NCI-H82 treated with DMSO at 0.1 percent for 48 hours (cell line): ENCODE data around the gene SEMA3G.

Source experiments
- DNase-seq: peaks from one replicate; lab custom pipeline; 2025; ENCODE audit not compliant: unreplicated experiment; lab: John Stamatoyannopoulos, UW

Gene SEMA3G

DNA sequence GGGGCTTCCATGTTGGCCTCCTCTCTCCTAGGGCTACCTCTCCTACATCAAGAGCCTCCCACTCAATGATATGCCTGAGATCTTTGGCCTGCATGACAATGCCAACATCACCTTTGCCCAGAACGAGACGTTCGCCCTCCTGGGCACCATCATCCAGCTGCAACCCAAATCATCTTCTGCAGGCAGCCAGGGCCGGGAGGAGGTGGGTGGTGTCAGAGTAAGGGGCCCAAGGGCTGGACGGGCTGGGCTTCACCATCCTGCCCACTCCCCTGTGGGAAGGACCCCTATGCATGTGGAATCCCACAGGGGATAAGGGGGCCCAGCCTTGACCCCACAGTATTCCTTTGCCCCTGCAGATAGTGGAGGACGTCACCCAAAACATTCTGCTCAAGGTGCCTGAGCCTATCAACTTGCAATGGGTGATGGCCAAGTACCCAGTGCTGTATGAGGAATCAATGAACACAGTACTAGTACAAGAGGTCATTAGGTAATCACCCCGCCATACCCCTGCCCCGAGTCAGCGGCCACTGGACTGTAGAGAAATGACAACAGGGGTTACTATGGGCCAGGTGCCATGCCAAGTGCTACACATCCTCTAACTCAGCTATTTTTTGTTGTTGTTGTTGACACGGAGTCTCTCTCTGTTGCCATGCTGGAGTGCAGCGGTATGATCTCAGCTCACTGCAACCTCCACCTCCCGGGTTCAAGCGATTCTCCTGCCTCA, 47.1 kb downstream of the SEMA3G start:
- no peak for DNase-seq

DNA sequence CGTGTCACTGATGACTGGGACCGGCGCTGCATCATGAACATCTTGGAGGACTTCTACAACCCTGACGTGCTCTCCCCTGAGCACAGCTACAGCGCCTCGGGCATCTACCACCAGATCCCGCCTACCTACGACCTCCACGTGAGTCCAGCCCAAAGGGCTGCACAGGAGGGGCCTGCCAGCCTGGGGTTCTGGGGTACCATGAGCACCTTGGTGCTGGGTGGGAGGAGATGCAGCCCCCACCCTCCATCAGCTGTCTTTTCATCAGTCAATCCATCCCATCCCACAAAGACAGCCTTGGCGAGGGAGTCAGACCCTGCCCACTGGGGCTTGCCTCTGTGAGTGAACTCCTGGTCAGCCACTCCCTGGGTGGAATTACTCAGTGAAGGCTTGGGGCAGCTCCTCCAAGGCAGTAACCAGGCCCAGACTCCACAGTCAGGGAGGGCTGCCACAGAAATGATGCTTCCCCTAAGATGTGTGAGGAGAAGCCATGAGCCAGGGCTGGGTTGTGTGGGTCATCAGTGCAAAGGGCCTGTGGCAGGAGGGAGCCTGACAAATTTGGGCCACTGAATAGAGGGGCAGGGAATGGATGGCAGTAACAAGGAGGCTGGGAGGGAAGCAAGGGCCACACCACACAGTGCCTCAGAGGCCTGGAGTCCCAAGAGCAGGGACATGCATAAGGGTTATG, 47.9 kb downstream of the SEMA3G start:
- no peak for DNase-seq

DNA sequence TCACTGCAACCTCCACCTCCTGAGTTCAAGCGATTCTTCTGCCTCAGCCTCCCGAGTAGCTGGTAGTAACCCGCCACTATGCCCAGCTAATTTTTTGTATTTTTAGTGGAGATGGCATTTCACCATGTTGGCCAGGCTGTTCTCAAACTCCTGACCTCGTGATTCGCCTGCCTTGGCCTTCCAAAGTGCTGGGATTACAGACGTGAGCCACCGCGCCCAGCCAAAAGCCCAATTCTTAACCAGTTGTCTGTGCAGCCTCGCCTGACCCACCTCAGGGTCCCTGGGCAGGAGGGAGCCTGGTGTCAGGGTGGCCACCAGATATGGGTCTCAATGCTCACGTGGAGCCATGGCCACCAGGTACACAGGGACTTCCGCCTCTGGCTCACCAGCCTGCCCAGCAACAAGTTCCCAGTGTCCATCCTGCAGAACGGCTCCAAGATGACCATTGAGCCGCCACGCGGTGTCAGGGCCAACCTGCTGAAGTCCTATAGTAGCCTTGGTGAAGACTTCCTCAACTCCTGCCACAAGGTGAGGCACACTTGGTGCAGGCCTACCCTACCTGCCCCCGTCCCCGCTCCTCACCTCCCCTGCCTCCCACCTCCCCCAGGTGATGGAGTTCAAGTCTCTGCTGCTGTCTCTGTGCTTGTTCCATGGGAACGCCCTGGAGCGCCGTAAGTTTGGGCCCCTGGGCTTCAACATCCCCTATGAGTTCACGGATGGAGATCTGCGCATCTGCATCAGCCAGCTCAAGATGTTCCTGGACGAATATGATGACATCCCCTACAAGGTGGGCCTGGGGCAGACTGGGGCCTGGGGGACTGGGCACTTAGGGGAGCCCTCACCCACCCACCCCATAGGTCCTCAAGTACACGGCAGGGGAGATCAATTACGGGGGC, 48.6 kb downstream of the SEMA3G start:
- DNase-seq = no peak

DNA sequence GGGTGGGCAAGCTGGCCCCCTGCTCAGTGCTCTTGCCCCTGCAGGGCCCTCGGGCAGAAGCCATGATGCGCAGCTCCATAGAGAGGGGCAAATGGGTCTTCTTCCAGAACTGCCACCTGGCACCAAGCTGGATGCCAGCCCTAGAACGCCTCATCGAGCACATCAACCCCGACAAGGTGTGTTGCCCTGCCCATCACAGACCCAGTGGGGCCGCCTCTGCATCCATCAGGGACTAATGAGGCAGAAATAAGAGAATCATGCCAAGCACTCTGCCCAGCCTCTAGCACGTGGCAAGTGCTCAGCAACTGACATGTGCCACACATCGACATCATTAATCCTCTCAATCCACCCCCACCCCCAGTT, 49.4 kb downstream of the SEMA3G start:
- no peak for DNase-seq

DNA sequence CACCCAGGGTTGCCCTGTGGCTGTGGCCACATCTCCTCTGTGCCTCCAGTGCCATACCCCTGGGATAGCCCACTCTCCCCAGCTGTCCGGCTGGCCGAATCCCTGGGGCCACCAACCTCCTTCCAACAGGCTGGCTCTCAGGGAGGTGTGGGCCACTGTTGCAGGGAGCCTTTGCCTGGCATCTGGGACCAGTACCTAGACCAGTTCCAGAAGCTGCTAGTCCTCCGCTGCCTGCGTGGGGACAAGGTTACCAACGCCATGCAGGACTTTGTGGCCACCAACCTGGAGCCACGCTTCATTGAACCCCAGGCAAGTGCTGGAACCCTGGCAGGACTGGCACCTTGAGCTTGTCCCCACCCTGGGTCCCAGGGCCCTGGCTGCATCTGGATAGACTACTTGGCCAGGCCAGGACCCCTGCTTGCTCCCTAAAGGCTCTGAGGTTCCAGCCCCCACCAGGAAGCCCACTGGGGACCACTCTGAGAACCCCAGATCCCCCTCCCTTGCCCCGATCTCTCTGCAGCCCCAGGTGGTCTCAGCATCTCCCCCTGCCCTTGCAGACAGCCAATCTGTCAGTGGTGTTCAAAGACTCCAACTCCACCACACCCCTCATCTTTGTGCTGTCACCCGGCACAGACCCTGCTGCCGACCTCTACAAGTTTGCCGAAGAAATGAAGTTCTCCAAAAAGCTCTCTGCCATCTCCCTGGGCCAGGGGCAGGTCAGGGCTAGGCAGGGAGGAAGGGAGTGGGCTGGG, 50.0 kb downstream of the SEMA3G start:
- no peak for DNase-seq

GRCh38 chr3:52393959-52394670, 50.8 kb downstream of the SEMA3G start:
- DNase-seq = no peak

GRCh38 chr3:52393131-52393807, 51.6 kb downstream of the SEMA3G start:
- DNase-seq = no peak

DNA sequence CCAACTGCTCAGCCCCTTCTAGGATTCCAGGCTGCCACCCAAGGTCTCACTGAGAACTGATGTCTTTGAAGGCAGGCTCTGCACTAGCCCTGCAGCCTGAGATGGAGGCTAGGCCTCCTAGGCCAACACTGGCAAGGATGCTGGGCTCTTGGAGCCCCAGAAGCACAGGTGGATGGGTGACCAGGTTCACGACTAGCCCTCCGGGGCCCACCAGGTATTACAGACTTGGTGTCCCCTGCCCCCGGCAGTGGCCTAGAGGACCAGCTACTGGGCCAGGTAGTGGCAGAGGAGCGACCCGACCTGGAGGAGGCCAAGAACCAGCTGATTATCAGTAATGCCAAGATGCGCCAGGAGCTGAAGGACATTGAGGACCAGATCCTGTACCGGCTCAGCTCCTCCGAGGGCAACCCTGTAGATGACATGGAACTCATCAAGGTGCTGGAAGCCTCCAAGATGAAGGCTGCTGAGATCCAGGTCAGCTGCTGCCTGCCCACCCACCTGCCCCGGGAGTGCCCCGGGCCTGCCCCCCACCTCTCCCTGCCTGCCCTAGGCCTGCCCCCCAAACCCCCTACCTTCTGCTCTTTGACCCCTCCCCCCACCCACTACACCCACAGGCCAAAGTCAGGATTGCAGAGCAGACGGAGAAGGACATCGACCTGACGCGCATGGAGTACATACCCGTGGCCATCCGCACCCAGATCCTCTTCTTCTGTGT, 52.5 kb downstream of the SEMA3G start:
- no peak for DNase-seq

GRCh38 chr3:52391096-52391495, 53.8 kb downstream of the SEMA3G start:
- no peak for DNase-seq

GRCh38 chr3:52388933-52389332, 56.0 kb downstream of the SEMA3G start:
- no peak for DNase-seq

DNA sequence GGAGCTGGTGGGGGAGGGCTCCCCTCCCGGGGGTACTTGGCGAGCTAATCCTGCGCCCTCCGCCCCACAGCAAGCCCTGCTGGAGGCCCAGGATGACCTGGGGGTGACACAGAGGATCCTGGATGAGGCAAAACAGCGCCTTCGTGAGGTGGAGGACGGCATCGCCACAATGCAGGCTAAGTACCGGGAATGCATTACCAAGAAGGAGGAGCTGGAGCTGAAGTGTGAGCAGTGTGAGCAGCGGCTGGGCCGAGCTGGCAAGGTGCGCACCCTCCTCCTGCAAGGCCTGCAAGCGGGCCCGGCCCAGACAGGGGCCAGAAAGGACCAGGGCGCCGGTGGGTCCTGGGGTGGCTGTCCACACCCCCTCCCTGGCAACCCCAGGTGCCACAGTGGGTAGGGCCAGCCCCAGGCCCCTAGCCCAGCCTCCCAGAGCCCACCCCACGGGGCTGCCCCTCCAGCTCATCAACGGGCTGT, 56.5 kb downstream of the SEMA3G start:
- DNase-seq = no peak

- no peak for DNase-seq
These were observed 57.4 kb downstream of the SEMA3G start for GRCh38 chr3:52387481-52387880.

GRCh38 chr3:52385157-52385556, 59.7 kb downstream of the SEMA3G start:
- DNase-seq = peak; percentile 43

- DNase-seq = no peak
These were observed 60.7 kb downstream of the SEMA3G start for GRCh38 chr3:52384019-52384761.

DNA sequence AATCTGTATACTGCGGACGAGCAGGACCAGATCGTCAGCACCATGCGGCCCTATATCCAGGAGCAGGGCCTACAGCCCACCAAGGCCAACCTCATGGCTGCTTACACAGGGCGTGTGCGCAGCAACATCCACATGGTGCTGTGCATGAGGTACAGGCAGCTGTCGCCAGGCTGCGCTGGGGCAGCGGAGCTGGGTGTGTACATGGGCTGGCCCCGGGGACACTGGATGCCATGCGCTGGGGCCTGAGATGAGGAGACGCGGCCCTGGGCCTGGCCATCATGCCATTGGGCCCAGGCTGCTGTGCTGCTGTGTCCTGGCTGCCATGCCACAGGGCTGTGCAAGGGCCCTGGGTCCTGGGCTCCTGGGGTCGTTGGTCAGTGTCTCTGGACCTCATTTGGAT, 61.5 kb downstream of the SEMA3G start:
- no peak for DNase-seq
